Heart right ventricle (tissue), 16 donors: Measurements from ENCODE around the gene PNRC1. TPM values are rescaled to one million over a fixed set of nuclear protein-coding genes. Genes with fewer than 3 reads are reported as not detected.
A peak's percentile ranks its signal among the peaks of the same experiment; 100 is the strongest.

ENCODE experiments used
- ATAC-seq, 8 donors: fragments of 200-7000 bp; cut with Tn5 transposase; one replicate each; pipeline ENCODE4 v1.9.1; 2020; ENCODE audit warnings: mild to moderate bottlenecking in 8 of 8, moderate library complexity in 8 of 8, moderate number of reproducible peaks in 1 of 8
- DNase-seq, 2 donors: peaks; one replicate each; pipeline ENCODE4 v3.0.0-alpha.2; 2020
- H3K27ac ChIP-seq, 10 donors: fragments of 200-600 bp; sonication (generic) in 2 of 10; one replicate each; pipeline versions ENCODE4 v1.5.0 to v1.8.0; 2020 to 2022; ENCODE audit warnings: mild to moderate bottlenecking in 3 of 10
- H3K27me3 ChIP-seq, 7 donors: fragments of 200-600 bp; one replicate each; pipeline ENCODE4 v1.8.0; 2021 to 2022; ENCODE audit warnings: mild to moderate bottlenecking in 2 of 7
- H3K36me3 ChIP-seq, 9 donors: fragments of 200-600 bp; sonication (generic) in 1 of 9; one replicate each; pipeline versions ENCODE4 v1.5.0 to v1.8.0; 2020 to 2022; ENCODE audit warnings: mild to moderate bottlenecking in 2 of 9
- H3K4me1 ChIP-seq, 9 donors: fragments of 200-600 bp; sonication (generic) in 1 of 9; one replicate each; pipeline versions ENCODE4 v1.5.0 to v1.8.0; 2020 to 2022; ENCODE audit warnings: mild to moderate bottlenecking in 4 of 9
- H3K4me3 ChIP-seq, 10 donors: fragments of 200-600 bp; sonication (generic) in 2 of 10; one replicate each; pipeline versions ENCODE4 v1.5.0 to v1.8.0; 2020 to 2022; ENCODE audit warnings: mild to moderate bottlenecking in 7 of 10, moderate library complexity in 2 of 10
- H3K9me3 ChIP-seq, 11 donors: fragments of 200-600 bp in 10 of 11; sonication (generic) in 2 of 11; one replicate each; pipeline versions ENCODE4 v1.5.0 to v1.8.0; 2013 to 2022; ENCODE audit warnings: mild to moderate bottlenecking in 2 of 11, control low read depth in 1 of 11, moderate library complexity in 1 of 11
- WGBS, 2 donors: extraction: QIAGEN DNeasy Blood & Tissue Kit; methylation state at CpG; one replicate each; pipeline ENCODE4 v1.1.7; 2013; ENCODE audit warnings: inconsistent platforms in 1 of 2; 5-methylcytosine and 5-hydroxymethylcytosine counted together
- intact Hi-C, 10 donors: fragments of 100-400 bp; cut with DNase I; formaldehyde crosslinking; loops; one replicate each; pipeline versions ENCODE4 v1.11.1 to v1.14.2; 2022
- polyA plus RNA-seq, 2 donors: library from polyadenylated mRNA; stranded (reverse); fragments of 200-250 nt; gene quantifications; one replicate each; pipeline ENCODE4 v1.2.3, GENCODE V29; 2013
- total RNA-seq, 10 donors: library from RNA; stranded (reverse); fragmentation: NEBNext Ultra II Directional in 3 of 10; extraction: Animal tissue kit (Norgen Biotek cat#: 25700) in 3 of 10; gene quantifications; one replicate each; pipeline versions ENCODE4 v1.2.1 to v1.2.4, GENCODE V29; 2021 to 2023
- TF ChIP-seq, protein P1 (sequence below), 9 donors: fragments of 200-600 bp; sonication (generic) in 2 of 9; IDR thresholded peaks; one replicate each; pipeline versions ENCODE4 v1.5.0 to v1.8.0; 2021 to 2022; ENCODE audit warnings: antibody characterized with exemption in 9 of 9, mild to moderate bottlenecking in 5 of 9, moderate library complexity in 1 of 9
- donor health status: Arrhythmogenic right ventricular cardiomyopathy.
- donor health status: ischemic (EF 13 %, LVEDD 7.1; RV severe dilation, severe dysfunction).
- donor health status: healthy with polysubstance abuse.
- donor health status: DM: no; HTN: yes; CAD: no.
- donor health status: DM: no; HTN: no; CAD: no.
- donor health status: ischemic (EF 25% LVEDD 6.9; RV normal size, moderate dysfunction).
- donor health status: ischemic (EF 25% LVEDD 5.7; RV mildly dilated, moderate dysfunction).
- donor health status: healthy.
- donor health status: DM: yes; HTN: yes; CAD: no.
- donor health status: Ischemic cardiomyopathy.
- donor health status: ischemic (EF 35%, LVEDD 5.7; RV mildly dilated, moderate dysfunction).
- donor health status: nonischemic (EF 11% LVEDD 7.7; RV severe dilation, severe dysfunction).
- donor health status: DM: yes; HTN: yes; CAD: no.
- donor health status: PGD.
- donor health status: ischemic (EF 29% LVEDD 5.4; RV normal size, mild dysfunction).
- donor health status: nonischemic (EF 23%, LVEDD 6.1; RV moderate dilation, normal function).

PNRC1 gene
- total and polyA plus RNA-seq, 12 donors = 45.5 to 270 (median 207) TPM

DNA sequence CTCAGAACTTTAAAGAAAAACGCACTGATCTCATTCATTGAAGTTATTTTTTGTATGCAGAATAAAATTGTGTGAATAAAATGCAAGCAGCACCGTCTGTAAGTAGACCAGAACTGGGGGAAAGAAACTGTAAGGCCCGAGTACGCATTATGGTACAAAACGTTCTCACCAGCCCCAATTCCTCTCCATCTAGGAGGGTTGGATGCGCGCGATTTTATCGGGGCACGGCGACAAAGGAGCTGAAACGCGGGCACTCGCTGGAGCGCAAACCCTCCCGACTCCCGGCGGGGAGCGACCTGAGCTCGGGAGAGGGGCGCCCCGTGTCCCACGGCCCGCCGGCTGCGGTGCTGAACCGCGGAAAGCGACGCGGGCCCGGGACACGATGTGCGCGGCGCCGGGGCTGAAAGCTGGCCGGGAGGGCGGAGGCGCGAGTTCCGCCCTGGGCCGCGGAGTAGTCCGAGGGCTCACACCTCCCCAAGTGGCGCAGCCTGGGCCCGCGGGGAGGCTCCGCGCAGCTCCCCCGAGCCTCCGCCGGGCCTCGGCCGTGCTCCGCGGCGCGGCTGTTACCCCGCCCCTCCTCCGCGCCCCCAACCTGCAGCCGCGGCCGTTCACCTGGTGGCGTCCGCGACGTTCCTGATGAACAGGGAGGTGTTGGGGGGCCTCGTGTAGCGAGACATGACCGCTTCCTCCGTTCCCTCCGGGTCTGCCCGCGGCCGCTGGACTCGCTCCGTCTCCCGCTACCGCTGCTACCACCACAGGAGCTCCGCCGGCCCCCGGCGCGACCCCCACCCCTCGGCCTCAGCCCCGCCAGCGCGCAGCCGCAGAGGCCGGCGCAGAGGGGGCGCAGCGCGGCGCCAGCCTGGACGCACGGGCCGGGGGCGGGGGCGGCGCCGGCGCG, 36.9 kb downstream of the PNRC1 start, which contains the start of gene SRSF12:
SRSF12 (minus strand) TSS at position 861 of the 898 bp plus-strand sequence; CDS start at position 677, 184 bp downstream.
- Histone ChIP-seq H3K27ac (peak within 1 kb of the TSS in 3 of 10 donors; percentile 1 to 70 (median 46)), H3K27me3 (no peaks in the 10 kb centered on the region), H3K4me1 (peaks cover 0 to 14% (median 7%) of the 10 kb centered on the region in 9 donors), H3K36me3 (no peaks in the 10 kb centered on the region), H3K4me3 (peak within 1 kb of the TSS; percentile 53 to 96 (median 73)), H3K9me3 (no peaks in the 10 kb centered on the region)
- DNase-seq = peak; percentile 13 to 36
- peak; percentile 80 to 90 (median 86) for ATAC-seq
- WGBS, 2 donors = 1% methylated on average over 94 to 106 of the region's 106 CpGs
- TF ChIP-seq, protein P1, sequence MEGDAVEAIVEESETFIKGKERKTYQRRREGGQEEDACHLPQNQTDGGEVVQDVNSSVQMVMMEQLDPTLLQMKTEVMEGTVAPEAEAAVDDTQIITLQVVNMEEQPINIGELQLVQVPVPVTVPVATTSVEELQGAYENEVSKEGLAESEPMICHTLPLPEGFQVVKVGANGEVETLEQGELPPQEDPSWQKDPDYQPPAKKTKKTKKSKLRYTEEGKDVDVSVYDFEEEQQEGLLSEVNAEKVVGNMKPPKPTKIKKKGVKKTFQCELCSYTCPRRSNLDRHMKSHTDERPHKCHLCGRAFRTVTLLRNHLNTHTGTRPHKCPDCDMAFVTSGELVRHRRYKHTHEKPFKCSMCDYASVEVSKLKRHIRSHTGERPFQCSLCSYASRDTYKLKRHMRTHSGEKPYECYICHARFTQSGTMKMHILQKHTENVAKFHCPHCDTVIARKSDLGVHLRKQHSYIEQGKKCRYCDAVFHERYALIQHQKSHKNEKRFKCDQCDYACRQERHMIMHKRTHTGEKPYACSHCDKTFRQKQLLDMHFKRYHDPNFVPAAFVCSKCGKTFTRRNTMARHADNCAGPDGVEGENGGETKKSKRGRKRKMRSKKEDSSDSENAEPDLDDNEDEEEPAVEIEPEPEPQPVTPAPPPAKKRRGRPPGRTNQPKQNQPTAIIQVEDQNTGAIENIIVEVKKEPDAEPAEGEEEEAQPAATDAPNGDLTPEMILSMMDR (IDR thresholded peaks at IDR 0.05) = peak in 1 of 9 donors; percentile 21
- intact Hi-C loops = loop anchor here in 4 of 10 donors (5.0 to 10.0 kb wide), 5 partner anchors 35 to 247 kb away; partner anchors contain the start of gene PNRC1 (in 1 of the 4)

DNA sequence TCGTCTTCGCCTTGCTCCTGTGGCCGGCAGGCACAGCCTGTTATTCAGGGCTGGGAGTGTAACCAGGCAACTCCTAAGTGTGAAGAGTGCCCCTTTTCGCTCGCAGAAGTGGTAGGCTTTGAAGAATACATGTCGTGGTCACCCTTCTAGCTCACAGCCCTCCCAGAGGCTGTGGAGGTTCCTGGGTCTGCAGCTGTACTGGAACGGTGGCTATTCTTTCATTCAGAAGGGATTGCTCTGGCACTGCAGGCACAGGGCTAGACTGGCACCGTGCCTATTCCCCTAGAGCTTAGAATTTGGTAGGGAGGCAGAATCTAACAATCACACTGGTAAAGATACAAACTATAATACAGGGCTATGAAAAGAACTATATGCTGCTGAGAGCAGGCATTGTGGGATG, 38.4 kb downstream of the PNRC1 start:
- Histone ChIP-seq H3K4me3 (no peak overlapping the region), H3K9me3 (no peaks in the 10 kb centered on the region), H3K4me1 (peaks cover 0 to 14% (median 7%) of the 10 kb centered on the region in 9 donors), H3K36me3 (no peaks in the 10 kb centered on the region), H3K27ac (no peak overlapping the region), H3K27me3 (no peaks in the 10 kb centered on the region)
- intact Hi-C loops = loop anchor here in 4 of 10 donors (5.0 to 10.0 kb wide), 5 partner anchors 37 to 246 kb away; partner anchors contain the start of gene PNRC1 (in 1 of the 4)
- DNase-seq (no peak), ATAC-seq (peak in 1 of 8 donors; percentile 11)
- WGBS, 2 donors = 87 to 92% methylated on average over 8 of the region's 8 CpGs
- TF ChIP-seq, protein P1 (IDR thresholded peaks at IDR 0.05) = no peak

DNA sequence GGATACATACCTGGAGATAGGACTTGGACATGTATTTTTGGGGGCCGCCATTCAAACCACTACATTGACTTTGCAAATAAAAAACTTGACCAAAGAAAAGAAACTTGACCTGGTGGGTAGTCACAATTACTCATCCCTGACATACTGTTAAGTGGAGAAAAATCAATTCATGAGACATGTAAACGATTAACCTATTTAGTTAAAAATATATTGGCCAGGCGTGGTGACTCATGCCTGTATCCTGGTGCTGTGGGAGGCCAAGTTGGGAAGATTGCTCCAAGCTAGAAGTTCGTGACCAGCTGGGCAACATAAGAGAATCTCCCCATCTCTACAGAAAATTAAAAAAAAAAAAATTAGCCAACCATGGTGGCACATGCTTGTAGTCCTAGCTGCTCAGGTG, 39.8 kb downstream of the PNRC1 start:
- TF ChIP-seq, protein P1 (IDR thresholded peaks at IDR 0.05) = no peak
- Histone ChIP-seq H3K36me3 (no peaks in the 10 kb centered on the region), H3K9me3 (no peaks in the 10 kb centered on the region), H3K27me3 (no peaks in the 10 kb centered on the region), H3K4me1 (peaks cover 0 to 14% (median 7%) of the 10 kb centered on the region in 9 donors), H3K27ac (no peak overlapping the region), H3K4me3 (no peak overlapping the region)
- ATAC-seq (no peak), DNase-seq (no peak)
- WGBS, 2 donors = 91 to 95% methylated on average over 4 of the region's 4 CpGs
- intact Hi-C loops = loop anchor here in 8 of 10 donors (5.0 to 10.0 kb wide), 5 partner anchors 122 to 244 kb away; no protein-coding TSS in a partner anchor

DNA sequence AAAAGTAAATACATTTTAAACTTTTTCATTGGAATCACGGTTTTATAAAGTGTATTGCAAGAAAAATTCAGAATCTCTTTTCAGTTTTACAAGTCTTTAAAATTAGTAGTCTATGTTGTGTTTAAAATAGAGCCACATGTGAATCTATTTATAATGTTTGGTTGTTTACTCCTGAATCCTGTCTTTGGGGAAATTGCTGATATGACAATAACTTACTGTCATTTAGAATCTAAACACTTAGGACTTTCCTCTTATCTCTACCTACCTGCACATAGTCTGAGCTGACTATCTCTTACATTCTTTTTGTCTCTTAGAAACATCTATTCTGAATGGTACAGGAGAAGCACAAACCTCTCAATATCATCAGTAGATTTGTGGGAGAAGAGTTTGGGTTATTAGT, 41.4 kb downstream of the PNRC1 start:
- peaks cover 0 to 8% (median 3%) of the 10 kb centered on the region in 9 donors for H3K4me1 ChIP-seq
- intact Hi-C loops = loop anchor here in 9 of 10 donors (1.0 to 10.0 kb wide), 7 partner anchors 120 to 243 kb away; no protein-coding TSS in a partner anchor
- H3K36me3 ChIP-seq = no peaks in the 10 kb centered on the region
- no peak for DNase-seq
- no peak for ATAC-seq
- 89 to 92% methylated on average over 1 of the region's 1 CpG for WGBS, 2 donors
- no peak overlapping the region for H3K4me3 ChIP-seq
- no peaks in the 10 kb centered on the region for H3K27me3 ChIP-seq
- TF ChIP-seq, protein P1 (IDR thresholded peaks at IDR 0.05) = no peak
- H3K9me3 ChIP-seq = no peaks in the 10 kb centered on the region
- no peak overlapping the region for H3K27ac ChIP-seq
